Measurements from ENCODE around the gene ETV3L.
"Not testable (repeated sequence)": the region's sequence is repeated elsewhere in the genome, so short reads cannot be mapped to it uniquely, and the experiment has no call there.

Gene ETV3L

DNA sequence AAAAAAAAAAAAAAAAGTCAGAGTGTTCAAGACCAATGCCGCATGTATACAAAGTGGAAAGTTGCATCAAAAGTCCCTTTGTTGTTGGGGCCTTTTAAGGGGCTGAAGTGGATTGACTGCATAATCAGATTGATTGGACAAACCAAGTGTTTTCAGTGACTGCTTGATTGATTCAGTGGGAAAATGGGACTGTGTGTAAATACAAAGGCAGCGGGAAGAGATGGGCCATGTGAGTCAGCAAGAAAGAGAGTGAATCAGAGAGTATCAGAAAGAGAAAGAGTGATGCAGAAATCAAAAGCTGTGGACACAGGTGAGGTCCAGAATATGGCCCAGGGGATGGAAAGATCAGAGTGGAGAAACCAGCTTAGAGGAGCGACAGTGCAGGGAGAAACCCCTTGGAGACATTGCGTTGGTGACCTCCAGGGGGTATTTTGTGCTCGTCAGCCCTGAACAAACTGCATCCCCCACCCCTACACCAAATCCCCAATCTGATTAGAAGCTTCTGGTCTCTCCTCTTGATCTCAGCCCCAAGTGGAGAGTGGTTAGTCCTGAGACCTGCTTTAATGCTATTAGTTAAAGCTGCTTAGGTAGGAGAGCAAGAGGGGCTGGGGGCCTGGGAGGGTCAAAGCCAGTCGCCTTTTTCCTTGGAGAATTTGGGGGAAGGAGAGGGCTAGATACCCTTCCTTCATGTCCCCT, 5.1 kb upstream of the ETV3L start:
- no peak for DNase-seq

DNA sequence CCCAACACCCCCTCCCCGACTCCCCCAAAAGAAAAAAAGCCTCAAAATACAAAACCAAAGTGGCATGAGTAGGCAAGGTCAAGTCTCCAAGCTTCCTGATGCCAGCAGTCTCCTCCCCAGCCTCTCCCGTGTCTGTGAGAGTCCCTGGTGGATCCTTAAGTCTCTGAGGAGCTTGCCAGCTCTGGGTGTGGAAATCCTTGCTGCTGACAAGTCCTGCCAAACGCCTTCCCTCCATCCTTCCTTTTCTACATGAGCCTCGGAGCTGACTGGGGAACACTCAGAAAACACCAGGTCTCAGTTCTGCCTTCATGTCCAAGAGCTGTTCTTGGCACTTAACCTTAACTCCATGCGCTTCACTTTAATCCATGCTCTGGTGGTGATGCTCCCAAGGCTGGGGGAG, 3.7 kb upstream of the ETV3L start:
- no peak for DNase-seq

DNA sequence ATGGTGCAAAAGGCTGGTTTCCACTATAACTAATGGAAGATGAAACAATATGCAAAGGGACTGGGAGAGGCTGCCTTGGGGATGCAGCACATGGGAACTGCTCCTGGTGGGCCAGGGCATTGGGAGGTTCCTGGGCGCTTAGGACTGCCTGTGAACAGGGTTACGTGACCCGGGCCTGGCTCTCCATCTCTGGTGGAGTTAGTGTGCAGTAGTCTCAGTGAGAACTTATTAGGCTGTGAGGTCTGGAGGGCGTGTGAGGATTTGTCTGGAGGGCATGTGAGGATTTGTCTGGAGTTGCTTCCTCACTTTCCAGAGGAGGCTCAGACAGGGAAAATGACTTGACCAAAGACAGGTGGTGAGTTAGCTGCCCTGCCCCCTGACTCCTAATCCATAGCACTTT, 1.5 kb upstream of the ETV3L start:
- no peak for DNase-seq

DNA sequence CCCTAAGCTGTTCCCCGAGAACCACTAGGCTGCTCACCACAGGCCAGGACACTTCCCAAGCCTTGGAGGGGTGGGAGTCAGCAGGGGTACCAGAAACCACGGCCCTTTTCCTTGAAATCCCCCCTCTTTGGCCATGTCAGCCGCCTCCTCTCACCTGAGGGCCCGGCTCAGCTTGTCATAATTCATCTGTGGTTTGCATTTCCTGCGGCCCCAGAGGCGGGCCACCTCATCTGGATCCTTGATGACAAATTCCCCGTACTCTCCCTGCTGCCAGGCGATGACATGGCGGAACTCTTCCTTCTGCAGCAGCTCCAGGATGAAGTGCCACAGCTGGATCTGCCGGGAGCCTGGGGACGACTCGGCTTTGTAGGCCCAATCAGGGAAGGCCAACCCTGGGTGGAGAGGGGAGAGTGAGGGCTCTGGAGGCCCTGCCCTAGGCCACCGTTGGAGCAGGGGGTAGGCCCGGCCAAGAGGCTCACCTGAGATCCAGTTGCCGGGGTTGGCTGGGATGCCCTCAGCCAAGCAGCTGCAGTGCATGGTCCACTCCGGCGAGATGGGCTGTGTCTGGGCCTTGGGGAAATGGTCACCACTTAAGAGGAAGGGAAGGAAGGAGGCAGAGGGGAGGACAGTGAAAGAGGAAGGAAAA, 498 bp downstream of the ETV3L start:
- not testable (repeated sequence) for DNase-seq

DNA sequence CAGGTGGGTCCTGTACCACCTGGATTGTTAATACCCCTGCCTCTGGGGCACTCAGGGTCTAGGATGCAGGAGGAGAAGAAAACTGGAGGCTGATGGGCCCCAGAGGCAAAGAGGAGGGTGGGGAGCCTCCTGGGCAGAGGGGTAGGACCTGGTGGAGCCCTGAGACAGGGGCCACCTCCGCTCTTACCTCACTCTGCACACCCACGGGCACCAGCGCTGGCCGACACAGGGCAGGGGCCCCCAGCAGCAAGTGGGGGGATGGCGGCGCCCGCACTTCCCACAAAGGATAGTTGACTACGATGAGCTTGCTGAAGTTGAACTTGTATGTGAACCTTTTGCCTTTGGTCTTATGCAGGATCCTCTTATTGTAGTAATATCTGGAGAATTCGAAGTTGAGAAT, 1.1 kb downstream of the ETV3L start:
- no peak for DNase-seq

GRCh38 chr1:157097692-157098091, 1.9 kb downstream of the ETV3L start:
- DNase-seq: no peak

DNA sequence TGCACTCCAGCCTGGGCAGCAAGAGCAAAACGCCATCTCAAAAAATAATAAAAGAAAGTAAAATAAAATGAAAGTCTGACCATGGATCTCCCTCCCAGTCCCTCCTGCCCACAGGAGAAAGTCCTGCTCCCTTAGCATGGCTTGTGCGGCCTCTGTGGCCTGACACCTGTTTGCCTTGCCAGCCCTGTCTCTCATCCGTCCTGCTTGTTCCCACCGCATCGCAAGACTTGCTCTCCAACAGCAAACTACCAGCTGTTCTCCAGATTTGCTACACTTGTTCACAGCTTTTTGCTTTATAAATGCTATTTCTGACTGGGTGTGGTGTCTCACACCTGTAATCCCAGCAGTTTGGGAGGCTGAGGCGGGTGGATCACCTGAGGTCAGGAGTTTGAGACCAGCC, 2.7 kb downstream of the ETV3L start:
- DNase-seq: no peak

DNA sequence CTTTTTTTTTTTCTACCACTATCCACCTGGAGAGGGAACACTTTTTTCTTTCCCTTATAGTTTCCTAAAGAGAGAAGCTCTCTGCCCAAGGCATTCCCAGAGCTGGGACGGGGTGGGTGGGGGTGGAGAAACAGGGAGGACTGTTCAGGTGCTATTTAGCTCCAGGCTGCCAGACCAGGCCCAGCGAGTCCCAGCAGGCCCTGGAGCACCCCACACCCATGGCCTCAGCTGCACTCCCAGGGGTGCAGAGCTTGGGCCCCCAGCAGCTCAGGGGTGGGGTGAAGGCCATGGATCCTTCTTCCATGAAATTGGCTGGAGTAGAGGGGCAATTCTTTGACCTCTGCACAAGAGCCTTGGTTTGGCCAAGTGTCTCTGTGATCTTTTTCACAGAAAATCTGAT, 4.1 kb downstream of the ETV3L start:
- no peak for DNase-seq

DNA sequence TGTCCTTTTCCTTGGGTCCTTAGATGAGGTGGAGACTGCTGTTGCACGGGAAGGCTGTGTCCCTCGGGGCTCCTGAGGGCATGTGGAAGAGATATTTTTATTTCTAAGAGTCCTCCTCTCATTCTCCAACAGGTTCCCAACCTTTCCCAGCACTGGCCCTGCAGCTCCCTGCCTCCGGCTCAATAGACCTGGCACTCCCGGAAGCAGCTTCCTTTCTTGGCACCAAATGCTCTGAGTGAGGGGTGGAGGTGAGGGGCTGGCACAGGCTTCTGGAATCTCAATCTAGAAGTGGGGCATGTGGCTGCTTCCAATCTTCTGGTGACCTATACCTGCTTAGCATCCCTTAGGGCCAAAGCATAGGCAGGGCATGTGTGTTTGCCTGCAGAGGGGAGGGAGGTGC, 4.5 kb downstream of the ETV3L start:
- DNase-seq: no peak

- no peak for DNase-seq
These were observed 6.8 kb downstream of the ETV3L start for GRCh38 chr1:157092831-157093230.

DNA sequence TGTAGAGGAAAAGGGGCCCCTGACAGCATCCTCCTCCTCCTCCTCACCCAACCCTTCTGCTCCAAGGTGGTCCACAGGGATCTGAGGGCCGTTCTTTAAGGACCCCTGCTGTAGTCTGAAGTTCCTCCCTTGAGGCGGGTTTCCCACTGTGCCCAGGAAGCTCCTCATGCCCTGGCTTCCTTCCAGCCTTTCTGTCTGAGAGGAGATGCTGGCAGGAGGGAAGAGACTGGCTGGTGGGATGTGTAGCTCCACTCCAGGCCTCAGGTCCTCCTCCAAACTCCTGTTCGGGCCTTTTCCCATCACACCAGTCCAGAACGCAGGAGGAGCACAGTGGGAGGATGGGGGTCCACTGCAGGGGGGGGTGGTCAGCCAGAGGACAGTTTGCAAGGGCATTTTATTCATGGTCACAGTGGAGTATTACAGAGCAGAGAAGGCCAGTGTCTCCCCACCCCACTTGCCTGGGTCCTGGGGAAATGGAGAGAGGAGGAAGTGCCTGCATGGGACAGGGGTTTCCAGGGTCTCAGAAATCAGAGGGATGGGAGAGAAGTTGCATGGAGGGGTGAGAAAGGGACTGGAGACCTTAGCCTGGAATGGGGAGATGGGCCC, 7.8 kb downstream of the ETV3L start:
- no peak for DNase-seq

GRCh38 chr1:157091186-157091585, 8.4 kb downstream of the ETV3L start:
- no peak for DNase-seq

DNA sequence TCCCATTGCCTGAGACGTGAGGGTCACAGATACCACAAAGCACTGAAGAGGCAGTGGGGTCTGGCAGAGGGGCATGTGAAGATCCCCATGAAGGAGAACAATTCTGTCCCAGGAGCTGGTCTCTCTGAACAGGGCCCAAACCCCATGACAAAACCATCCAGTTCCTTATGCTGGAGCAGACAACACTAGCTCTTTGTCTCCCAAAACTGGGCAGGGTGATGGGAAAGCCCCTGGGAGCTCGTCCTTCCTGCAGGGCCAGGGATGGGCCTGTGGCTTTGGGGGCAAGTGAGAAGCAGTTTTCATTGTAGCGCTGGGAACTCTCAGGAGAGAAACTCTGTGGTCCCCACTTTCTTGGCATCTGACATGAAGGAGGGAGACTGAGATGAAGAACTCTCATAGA, 8.8 kb downstream of the ETV3L start:
- no peak for DNase-seq

GRCh38 chr1:157090196-157090647, 9.4 kb downstream of the ETV3L start:
- DNase-seq: peak; percentile 73

GRCh38 chr1:157089789-157090188, 9.8 kb downstream of the ETV3L start:
- no peak for DNase-seq

DNA sequence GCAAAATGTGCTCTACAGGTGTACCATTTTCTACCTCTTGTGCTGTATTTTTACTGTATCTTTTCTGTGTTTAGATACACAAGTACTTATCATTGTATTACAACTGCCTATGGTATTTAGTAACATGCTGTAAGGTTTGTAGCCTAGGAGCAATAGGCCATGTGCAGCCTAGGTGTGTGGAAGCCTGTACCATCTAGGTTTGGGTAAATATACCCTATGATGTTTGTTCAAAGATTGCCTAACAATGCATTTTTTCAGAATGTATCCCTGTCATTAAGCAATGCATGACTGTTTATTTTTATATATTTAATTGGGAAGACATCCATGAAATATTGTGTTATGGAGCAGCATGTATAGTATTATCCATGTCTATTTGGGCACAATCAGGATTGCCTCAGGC, 11.0 kb downstream of the ETV3L start:
- DNase-seq: no peak

GRCh38 chr1:157087030-157087429, 12.6 kb downstream of the ETV3L start:
- no peak for DNase-seq

DNA sequence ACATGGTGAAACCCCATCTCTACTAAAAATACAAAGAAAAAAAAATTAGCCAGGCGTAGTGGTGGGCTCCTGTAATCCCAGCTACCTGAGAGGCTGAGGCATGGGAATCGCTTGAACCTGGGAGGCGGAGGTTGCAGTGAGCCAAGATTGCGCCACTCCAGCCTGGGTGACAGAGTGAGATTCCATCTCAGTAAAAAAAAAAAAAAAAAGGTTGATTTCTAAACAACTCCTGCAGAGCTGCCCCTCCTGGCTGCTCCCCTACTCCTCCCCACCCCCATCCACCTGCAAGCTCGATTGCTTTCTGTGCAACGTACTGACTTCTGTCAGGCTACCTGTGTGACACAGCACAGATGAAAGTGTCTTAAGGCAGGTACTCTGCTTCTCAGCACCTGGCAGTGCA, 13.3 kb downstream of the ETV3L start:
- no peak for DNase-seq

DNA sequence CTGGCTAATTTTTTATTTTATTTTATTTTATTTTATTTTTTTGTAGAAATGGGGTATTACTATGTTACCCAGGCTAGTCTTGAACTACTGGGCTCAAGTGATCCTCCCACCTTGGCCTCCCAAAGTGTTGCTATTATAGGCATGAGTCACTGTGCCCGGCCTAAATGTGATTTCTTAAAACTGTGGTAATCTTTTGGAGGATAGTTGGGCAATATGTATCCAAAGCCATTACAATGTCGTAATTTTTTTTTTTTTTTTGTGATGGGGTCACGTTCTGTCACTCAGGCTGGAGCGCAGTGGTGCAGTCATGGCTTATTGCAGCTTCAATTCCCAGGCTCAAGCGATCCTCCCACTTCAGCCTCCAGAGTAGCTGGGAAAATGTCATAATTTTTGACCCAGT, 14.2 kb downstream of the ETV3L start:
- no peak for DNase-seq

- no peak for DNase-seq
These were observed 14.9 kb downstream of the ETV3L start for GRCh38 chr1:157084720-157085119.

GRCh38 chr1:157081707-157082106, 17.9 kb downstream of the ETV3L start:
- DNase-seq: no peak

- no peak for DNase-seq
These were observed 18.9 kb downstream of the ETV3L start for GRCh38 chr1:157080714-157081113.

GRCh38 chr1:157077394-157077793, 22.2 kb downstream of the ETV3L start:
- DNase-seq: no peak

DNA sequence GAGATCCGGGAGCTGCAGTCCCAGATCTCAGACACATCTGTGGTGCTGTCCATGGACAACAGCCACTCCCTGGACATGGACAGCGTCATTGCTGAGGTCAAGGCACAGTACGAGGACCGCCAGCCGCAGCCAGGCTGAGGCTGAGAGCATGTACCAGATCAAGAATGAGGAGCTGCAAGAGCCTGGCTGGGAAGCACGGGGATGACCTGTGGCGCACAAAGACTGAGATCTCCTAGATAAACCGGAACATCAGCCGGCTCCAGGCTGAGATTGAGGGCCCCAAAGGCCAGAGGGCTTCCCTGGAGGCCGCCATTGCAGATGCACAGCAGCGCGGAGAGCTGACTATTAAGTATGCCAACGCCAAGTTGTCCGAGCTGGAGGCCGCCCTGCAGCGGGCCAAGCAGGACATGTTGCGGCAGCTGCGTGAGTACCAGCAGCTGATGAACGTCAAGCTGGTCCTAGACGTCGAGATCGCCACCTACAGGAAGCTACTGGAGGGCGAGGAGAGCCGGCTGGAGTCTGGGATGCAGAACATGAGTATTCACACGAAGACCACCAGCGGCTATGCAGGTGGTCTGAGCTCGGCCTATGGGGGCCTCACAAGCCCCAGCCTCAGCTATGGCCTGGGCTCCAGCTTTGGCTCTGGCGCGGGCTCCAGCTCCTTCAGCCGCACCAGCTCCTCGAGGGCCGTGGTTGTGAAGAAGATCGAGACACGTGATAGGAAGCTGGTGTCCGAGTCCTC, 25.5 kb downstream of the ETV3L start:
- DNase-seq: no peak

Data from CD4-positive, alpha-beta T cell treated with Interleukin-4 for 4 hours (primary cell).